Measurements from ENCODE around the gene GOLGA7B. TPM values are rescaled to one million over a fixed set of nuclear protein-coding genes. Genes with fewer than 3 reads are reported as not detected.

Gene GOLGA7B
- total and polyA plus RNA-seq, 9 of the 15 experiments (the other 6 are each of a cell fraction or from before 2014, with no cell fraction given) = 0.03 to 0.07 (median 0.04) TPM; not detected in 3

DNA sequence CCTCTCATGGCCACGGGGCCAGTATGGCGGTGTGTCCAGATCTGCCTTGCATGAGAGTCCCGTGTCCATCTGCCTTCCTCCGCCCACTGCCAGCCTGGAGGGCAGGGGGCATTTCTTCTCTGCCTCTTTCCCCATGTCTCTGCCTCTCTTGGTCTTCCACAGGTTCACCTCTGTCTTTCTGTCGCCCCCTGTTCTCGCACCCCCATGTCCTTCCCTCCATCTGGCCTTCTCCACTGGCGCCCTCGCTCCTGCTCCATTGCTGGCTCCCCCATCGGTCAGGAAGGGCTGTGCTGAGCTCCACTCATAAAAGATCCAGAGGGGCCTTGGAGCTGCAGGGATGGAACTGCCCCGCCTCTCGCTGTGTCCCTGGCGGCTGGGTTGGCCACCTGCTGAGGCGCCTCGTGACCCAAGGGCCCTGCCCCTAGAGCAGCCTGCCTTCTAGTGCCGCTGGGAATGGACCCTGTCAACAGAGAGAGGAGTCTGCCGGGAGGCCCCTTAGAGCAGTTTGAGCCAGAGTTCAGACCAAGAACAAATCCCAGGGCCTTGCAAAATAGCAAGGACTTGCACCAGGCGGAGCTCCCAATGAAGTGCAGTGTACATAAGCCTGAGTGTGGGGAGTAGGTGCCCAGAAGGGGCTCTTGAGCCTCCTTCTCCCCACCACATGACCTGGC lies 42.0 kb downstream of the GOLGA7B start:
- peak overlapping the region; percentile 59; the same call in 1 of the 2 replicates for H2AFZ ChIP-seq (ENCODE audit: low read depth, low read length)
- H3K9ac ChIP-seq (ENCODE audit: insufficient read depth in 1 of 2, low read depth in 2 of 2, low read length in 2 of 2) = peak overlapping the region in 1 of 2 experiments; percentile 50; a peak in 1 of 4 replicates
- H4K20me1 ChIP-seq (replicated peaks; ENCODE audit: control insufficient read depth, insufficient read depth, low read length) = no peaks in the 10 kb centered on the region
- ChIA-PET CTCF (ENCODE audit: low intra/inter-chr PET ratio) (no interaction called here), POLR2A (no interaction called here)
- no peaks in the 10 kb centered on the region for H3K9me1 ChIP-seq (ENCODE audit: control insufficient read depth, insufficient read depth, low read length)
- intact Hi-C loops (cut with micrococcal nuclease) (no loop called here), in situ Hi-C loops (cut with MboI) (no loop called here)
- 39% methylated on average over 16 of the region's 17 CpGs for WGBS (ENCODE audit: insufficient coverage, low coverage, missing lambda C conversion rate)
- peaks cover 4 to 6% of the 10 kb centered on the region in 2 experiments; a peak in 2 of 5 replicates for H3K27me3 ChIP-seq (ENCODE audit: control insufficient read depth in 2 of 2, insufficient read depth in 2 of 2, low read length in 2 of 2)
- DNase-seq (ENCODE audit: extremely low read depth in 1 of 4, low spot score in 3 of 4) (peak in 3 of 4 experiments; percentile 22 to 44 (median 33)), ATAC-seq (peak; percentile 73), FAIRE-seq (no peak)
- H3K36me3 ChIP-seq (ENCODE audit: control insufficient read depth, insufficient read depth, low read length) = no peaks in the 10 kb centered on the region
- no TSS peak for BruUV-seq (replicated peaks)
- no peak overlapping the region for H3K4me2 ChIP-seq (ENCODE audit: insufficient read depth, low read length)
- no peak overlapping the region for H3K27ac ChIP-seq (ENCODE audit: extremely low read depth, low read depth, low read length)
- no peak overlapping the region for H3K4me3 ChIP-seq
- no peaks in the 10 kb centered on the region for H3K79me2 ChIP-seq (ENCODE audit: control insufficient read depth, insufficient read depth, low read length)
- TF ChIP-seq SLC30A9 (CRISPR knock-in tag; IDR thresholded peaks at IDR 0.05) (no peak), CBX1 (IDR thresholded peaks at IDR 0.05; ENCODE audit: low read depth) (no peak), L3MBTL2 (IDR thresholded peaks at IDR 0.05) (peak; percentile 34), BHLHE40 (IDR thresholded peaks at IDR 0.05; ENCODE audit: low read length) (0 out of 2 replicates have a peak, but pooled peaks have one; percentile 36)
- TF ChIP-seq, protein P1, sequence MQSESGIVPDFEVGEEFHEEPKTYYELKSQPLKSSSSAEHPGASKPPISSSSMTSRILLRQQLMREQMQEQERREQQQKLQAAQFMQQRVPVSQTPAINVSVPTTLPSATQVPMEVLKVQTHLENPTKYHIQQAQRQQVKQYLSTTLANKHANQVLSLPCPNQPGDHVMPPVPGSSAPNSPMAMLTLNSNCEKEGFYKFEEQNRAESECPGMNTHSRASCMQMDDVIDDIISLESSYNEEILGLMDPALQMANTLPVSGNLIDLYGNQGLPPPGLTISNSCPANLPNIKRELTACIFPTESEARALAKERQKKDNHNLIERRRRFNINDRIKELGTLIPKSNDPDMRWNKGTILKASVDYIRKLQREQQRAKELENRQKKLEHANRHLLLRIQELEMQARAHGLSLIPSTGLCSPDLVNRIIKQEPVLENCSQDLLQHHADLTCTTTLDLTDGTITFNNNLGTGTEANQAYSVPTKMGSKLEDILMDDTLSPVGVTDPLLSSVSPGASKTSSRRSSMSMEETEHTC (IDR thresholded peaks at IDR 0.05) = no peak
- TF ChIP-seq, protein P2, sequence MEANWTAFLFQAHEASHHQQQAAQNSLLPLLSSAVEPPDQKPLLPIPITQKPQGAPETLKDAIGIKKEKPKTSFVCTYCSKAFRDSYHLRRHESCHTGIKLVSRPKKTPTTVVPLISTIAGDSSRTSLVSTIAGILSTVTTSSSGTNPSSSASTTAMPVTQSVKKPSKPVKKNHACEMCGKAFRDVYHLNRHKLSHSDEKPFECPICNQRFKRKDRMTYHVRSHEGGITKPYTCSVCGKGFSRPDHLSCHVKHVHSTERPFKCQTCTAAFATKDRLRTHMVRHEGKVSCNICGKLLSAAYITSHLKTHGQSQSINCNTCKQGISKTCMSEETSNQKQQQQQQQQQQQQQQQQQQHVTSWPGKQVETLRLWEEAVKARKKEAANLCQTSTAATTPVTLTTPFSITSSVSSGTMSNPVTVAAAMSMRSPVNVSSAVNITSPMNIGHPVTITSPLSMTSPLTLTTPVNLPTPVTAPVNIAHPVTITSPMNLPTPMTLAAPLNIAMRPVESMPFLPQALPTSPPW (CRISPR knock-in tag; IDR thresholded peaks at IDR 0.05) = 0 out of 2 replicates have a peak, but pooled peaks have one; percentile 15
- TF ChIP-seq, protein P3, sequence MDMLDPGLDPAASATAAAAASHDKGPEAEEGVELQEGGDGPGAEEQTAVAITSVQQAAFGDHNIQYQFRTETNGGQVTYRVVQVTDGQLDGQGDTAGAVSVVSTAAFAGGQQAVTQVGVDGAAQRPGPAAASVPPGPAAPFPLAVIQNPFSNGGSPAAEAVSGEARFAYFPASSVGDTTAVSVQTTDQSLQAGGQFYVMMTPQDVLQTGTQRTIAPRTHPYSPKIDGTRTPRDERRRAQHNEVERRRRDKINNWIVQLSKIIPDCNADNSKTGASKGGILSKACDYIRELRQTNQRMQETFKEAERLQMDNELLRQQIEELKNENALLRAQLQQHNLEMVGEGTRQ (CRISPR knock-in tag; IDR thresholded peaks at IDR 0.05) = peak; percentile 53
- TF ChIP-seq, protein P4, sequence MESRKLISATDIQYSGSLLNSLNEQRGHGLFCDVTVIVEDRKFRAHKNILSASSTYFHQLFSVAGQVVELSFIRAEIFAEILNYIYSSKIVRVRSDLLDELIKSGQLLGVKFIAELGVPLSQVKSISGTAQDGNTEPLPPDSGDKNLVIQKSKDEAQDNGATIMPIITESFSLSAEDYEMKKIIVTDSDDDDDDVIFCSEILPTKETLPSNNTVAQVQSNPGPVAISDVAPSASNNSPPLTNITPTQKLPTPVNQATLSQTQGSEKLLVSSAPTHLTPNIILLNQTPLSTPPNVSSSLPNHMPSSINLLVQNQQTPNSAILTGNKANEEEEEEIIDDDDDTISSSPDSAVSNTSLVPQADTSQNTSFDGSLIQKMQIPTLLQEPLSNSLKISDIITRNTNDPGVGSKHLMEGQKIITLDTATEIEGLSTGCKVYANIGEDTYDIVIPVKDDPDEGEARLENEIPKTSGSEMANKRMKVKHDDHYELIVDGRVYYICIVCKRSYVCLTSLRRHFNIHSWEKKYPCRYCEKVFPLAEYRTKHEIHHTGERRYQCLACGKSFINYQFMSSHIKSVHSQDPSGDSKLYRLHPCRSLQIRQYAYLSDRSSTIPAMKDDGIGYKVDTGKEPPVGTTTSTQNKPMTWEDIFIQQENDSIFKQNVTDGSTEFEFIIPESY (CRISPR knock-in tag; IDR thresholded peaks at IDR 0.05) = peak; percentile 62; the same call in 1 of the 2 replicates
- no peaks in the 10 kb centered on the region for H3K9me3 ChIP-seq (replicated peaks; ENCODE audit: control insufficient read depth, insufficient read depth, low read depth, low read length)
- H3K4me1 ChIP-seq (replicated peaks in 1 of 2; ENCODE audit: control insufficient read depth in 2 of 2, insufficient read depth in 2 of 2, low read length in 2 of 2) = peaks cover 14 to 17% of the 10 kb centered on the region in 2 experiments

All from K562 (cell line).